AG20443 (cell line): ENCODE measurements around the gene TYK2.

Experiments
- DNase-seq: peaks from one replicate; pipeline ENCODE4 v3.0.0; 2012; ENCODE audit warnings: low spot score, mixed read lengths

TYK2 gene

GRCh38 chr19:10333758-10334587 lies 46.4 kb downstream of the TYK2 start:
- DNase-seq = no peak

- peak; percentile 99 for DNase-seq
These were observed 47.2 kb downstream of the TYK2 start, which contains the start of gene RAVER1 for GRCh38 chr19:10332965-10333757. Gene RAVER1, minus strand, starts transcription at chr19:10333529. Its CDS starts 22 bp downstream, at chr19:10333507.

- no peak for DNase-seq
These were observed 48.0 kb downstream of the TYK2 start for GRCh38 chr19:10332158-10332964.

GRCh38 chr19:10329555-10329954 lies 50.8 kb downstream of the TYK2 start:
- no peak for DNase-seq

GRCh38 chr19:10328558-10329429 lies 51.6 kb downstream of the TYK2 start:
- DNase-seq = no peak

GRCh38 chr19:10327793-10328192 lies 52.6 kb downstream of the TYK2 start:
- DNase-seq = no peak

GRCh38 chr19:10325732-10326131 lies 54.6 kb downstream of the TYK2 start:
- DNase-seq = no peak

- DNase-seq = no peak
These were observed 58.2 kb downstream of the TYK2 start for GRCh38 chr19:10321874-10322835.

GRCh38 chr19:10321417-10321797 lies 59.0 kb downstream of the TYK2 start:
- no peak for DNase-seq

GRCh38 chr19:10320602-10321416 lies 59.6 kb downstream of the TYK2 start:
- DNase-seq = no peak

- DNase-seq = no peak
These were observed 61.3 kb downstream of the TYK2 start for GRCh38 chr19:10318807-10319682.

GRCh38 chr19:10317857-10318462 lies 62.4 kb downstream of the TYK2 start:
- no peak for DNase-seq

GRCh38 chr19:10317045-10317856 lies 63.1 kb downstream of the TYK2 start:
- DNase-seq = no peak

- DNase-seq = no peak
These were observed 63.9 kb downstream of the TYK2 start for GRCh38 chr19:10316229-10317044.

- peak; percentile 97 for DNase-seq
These were observed 64.8 kb downstream of the TYK2 start, which contains the start of gene FDX2 for GRCh38 chr19:10315335-10316214. Gene FDX2, minus strand, starts transcription at chr19:10316015. Its CDS starts 19 bp downstream, at chr19:10315996.
